ENCODE measurements around the gene TAF10.

- TF ChIP-seq CTCF (IDR thresholded peaks at IDR 0.05) (no peak), POLR2A (IDR thresholded peaks at IDR 0.05) (no peak)
Measured at GRCh38 chr11:6657346-6657745, 45.3 kb upstream of the TAF10 start.
